ENCODE measurements around the gene CCR6. TPM values are rescaled to one million over a fixed set of nuclear protein-coding genes. Genes with fewer than 3 reads are reported as not detected.

CCR6 gene
- total and polyA plus RNA-seq, 2 donors (not counting 3 experiments of a cell fraction or from before 2014, with no cell fraction given), result not detected

- Histone ChIP-seq H3K9ac (replicated peaks; ENCODE audit: extremely low read depth, insufficient read depth, low read length) (no peak overlapping the region), H3K4me2 (ENCODE audit: insufficient read depth, low read length) (peak overlapping the region; percentile 38), H4K20me1 (replicated peaks; ENCODE audit: control insufficient read depth, extremely low read depth, insufficient read depth, low read length) (no peaks in the 10 kb centered on the region), H3K36me3 (ENCODE audit: control insufficient read depth in 2 of 2, extremely low read depth in 1 of 2, insufficient read depth in 2 of 2, low read length in 2 of 2) (no peaks in the 10 kb centered on the region), H3K9me1 (replicated peaks; ENCODE audit: control insufficient read depth, extremely low read depth, insufficient read depth, low read length) (no peaks in the 10 kb centered on the region), H3K4me3 (replicated peaks in 1 of 3; ENCODE audit: insufficient read depth in 1 of 3, low read depth in 1 of 3, low read length in 3 of 3) (no peak overlapping the region), H3K9me3 (replicated peaks; ENCODE audit: control insufficient read depth, insufficient read depth, low read length) (no peaks in the 10 kb centered on the region), H3K4me1 (ENCODE audit: control insufficient read depth, extremely low read depth, insufficient read depth, low read length) (peaks cover 4% of the 10 kb centered on the region), H2AFZ (ENCODE audit: low read depth, low read length) (no peak overlapping the region), H3K27ac (ENCODE audit: insufficient read depth, low read depth, low read length) (no peak overlapping the region), H3K79me2 (ENCODE audit: control insufficient read depth, insufficient read depth, low read length) (no peaks in the 10 kb centered on the region), H3K27me3 (ENCODE audit: control insufficient read depth in 2 of 2, insufficient read depth in 2 of 2, low read length in 2 of 2) (no peaks in the 10 kb centered on the region)
- POLR2A ChIA-PET, result no interaction called here
- intact Hi-C loops (cut with micrococcal nuclease), result no loop called here
- FAIRE-seq, result peak; percentile 54
- peak; percentile 35 for DNase-seq (ENCODE audit: low read depth, low spot score)
- BruUV-seq (replicated peaks), result no TSS peak
- CTCF ChIA-PET, result no interaction called here
- TF ChIP-seq POLR2A (IDR thresholded peaks at IDR 0.05; ENCODE audit: low read depth, low read length) (no peak), FOS (IDR thresholded peaks at IDR 0.05; ENCODE audit: borderline replicate concordance, insufficient read depth, low read length) (peak; percentile 55), JUN (IDR thresholded peaks at IDR 0.05; ENCODE audit: borderline replicate concordance, insufficient read depth, insufficient read length, low read depth) (peak; percentile 33), EZH2 (IDR thresholded peaks at IDR 0.05; ENCODE audit: borderline replicate concordance, low read depth, low read length, severe bottlenecking) (no peak), POLR2AphosphoS5 (IDR thresholded peaks at IDR 0.05; ENCODE audit: insufficient read depth, low read depth, low read length) (no peak), MAX (IDR thresholded peaks at IDR 0.05; ENCODE audit: insufficient read depth, insufficient read length) (no peak), MYC (IDR thresholded peaks at IDR 0.05; ENCODE audit: low read depth, low read length) (no peak), GATA2 (IDR thresholded peaks at IDR 0.05; ENCODE audit: insufficient read depth, insufficient read length, low read depth, low read length) (no peak), CTCF (IDR thresholded peaks at IDR 0.05; ENCODE audit: extremely low read depth in 1 of 2, insufficient read depth in 1 of 2, low read depth in 1 of 2, low read length in 2 of 2) (no peak)
- dilution Hi-C loops (cut with MboI; ENCODE audit: extremely low pct_ligation_motif_present, low sequenced_read_pairs), result no loop called here
Observed at GRCh38 chr6:167153521-167153959, 30.6 kb downstream of the CCR6 start.

Measured in endothelial cell of umbilical vein (primary cell).